ENCODE results near the gene SUCO. TPM values are rescaled to one million over a fixed set of nuclear protein-coding genes. Genes with fewer than 3 reads are reported as not detected.

SUCO gene
- total and polyA plus RNA-seq, 12 donors, result 10.2 to 31.4 (median 24.6) TPM

- DNase-seq (no peak), ATAC-seq (no peak)
- Histone ChIP-seq H3K9me3 (peaks cover 0 to 12% (median 0%) of the 10 kb centered on the region in 11 donors), H3K4me1 (no peaks in the 10 kb centered on the region), H3K36me3 (peaks cover 0 to 98% (median 42%) of the 10 kb centered on the region in 9 donors), H3K27ac (no peak overlapping the region), H3K27me3 (no peaks in the 10 kb centered on the region), H3K4me3 (no peak overlapping the region)
- TF ChIP-seq CTCF (IDR thresholded peaks at IDR 0.05), result no peak
- intact Hi-C loops (cut with DNase I), result no loop called here
- WGBS, 2 donors, result 93 to 95% methylated on average over 3 of the region's 3 CpGs
Observed at GRCh38 chr1:172599912-172600311, 67.0 kb downstream of the SUCO start.

GRCh38 chr1:172600615-172601014 lies 67.7 kb downstream of the SUCO start:
- H3K27me3 ChIP-seq, result no peaks in the 10 kb centered on the region
- H3K36me3 ChIP-seq, result peaks cover 0 to 98% (median 42%) of the 10 kb centered on the region in 9 donors
- ATAC-seq, result no peak
- intact Hi-C loops (cut with DNase I), result no loop called here
- H3K9me3 ChIP-seq, result peaks cover 0 to 9% (median 0%) of the 10 kb centered on the region in 11 donors
- no peak for DNase-seq
- WGBS, 2 donors, result 96 to 100% methylated on average over 1 of the region's 1 CpG
- no peak for TF ChIP-seq CTCF (IDR thresholded peaks at IDR 0.05)
- no peak overlapping the region for H3K4me3 ChIP-seq
- no peak overlapping the region for H3K27ac ChIP-seq
- no peaks in the 10 kb centered on the region for H3K4me1 ChIP-seq

GRCh38 chr1:172601046-172601630 lies 68.2 kb downstream of the SUCO start:
- intact Hi-C loops (cut with DNase I), result no loop called here
- H3K4me1 ChIP-seq, result no peaks in the 10 kb centered on the region
- DNase-seq (no peak), ATAC-seq (no peak)
- TF ChIP-seq CTCF (IDR thresholded peaks at IDR 0.05), result no peak
- no peaks in the 10 kb centered on the region for H3K27me3 ChIP-seq
- no peak overlapping the region for H3K27ac ChIP-seq
- H3K9me3 ChIP-seq, result peaks cover 0 to 9% (median 0%) of the 10 kb centered on the region in 11 donors
- H3K4me3 ChIP-seq, result no peak overlapping the region
- WGBS, 2 donors, result 96 to 98% methylated on average over 6 of the region's 6 CpGs
- H3K36me3 ChIP-seq, result peaks cover 0 to 96% (median 38%) of the 10 kb centered on the region in 9 donors

- no peaks in the 10 kb centered on the region for H3K9me3 ChIP-seq
- intact Hi-C loops (cut with DNase I), result no loop called here
- no peak overlapping the region for H3K27ac ChIP-seq
- TF ChIP-seq CTCF (IDR thresholded peaks at IDR 0.05), result no peak
- H3K27me3 ChIP-seq, result no peaks in the 10 kb centered on the region
- peaks cover 0 to 6% (median 0%) of the 10 kb centered on the region in 9 donors for H3K4me1 ChIP-seq
- H3K36me3 ChIP-seq, result peaks cover 0 to 80% (median 22%) of the 10 kb centered on the region in 9 donors
- no peak for DNase-seq
- no peak overlapping the region for H3K4me3 ChIP-seq
- no peak for ATAC-seq
Observed at GRCh38 chr1:172602706-172603105, 69.8 kb downstream of the SUCO start.

All from heart right ventricle (tissue), 16 donors.